Epidermal melanocyte (primary cell): ENCODE results near the gene ZNF331.
"Not testable (repeated sequence)": the region's sequence is repeated elsewhere in the genome, so short reads cannot be mapped to it uniquely, and the experiment has no call there.

Experiments used
- DNase-seq: peaks from one replicate; pipeline ENCODE4 v3.0.0; 2011; ENCODE audit warnings: low spot score; ENCODE audit not compliant: insufficient read length

Gene ZNF331

DNA sequence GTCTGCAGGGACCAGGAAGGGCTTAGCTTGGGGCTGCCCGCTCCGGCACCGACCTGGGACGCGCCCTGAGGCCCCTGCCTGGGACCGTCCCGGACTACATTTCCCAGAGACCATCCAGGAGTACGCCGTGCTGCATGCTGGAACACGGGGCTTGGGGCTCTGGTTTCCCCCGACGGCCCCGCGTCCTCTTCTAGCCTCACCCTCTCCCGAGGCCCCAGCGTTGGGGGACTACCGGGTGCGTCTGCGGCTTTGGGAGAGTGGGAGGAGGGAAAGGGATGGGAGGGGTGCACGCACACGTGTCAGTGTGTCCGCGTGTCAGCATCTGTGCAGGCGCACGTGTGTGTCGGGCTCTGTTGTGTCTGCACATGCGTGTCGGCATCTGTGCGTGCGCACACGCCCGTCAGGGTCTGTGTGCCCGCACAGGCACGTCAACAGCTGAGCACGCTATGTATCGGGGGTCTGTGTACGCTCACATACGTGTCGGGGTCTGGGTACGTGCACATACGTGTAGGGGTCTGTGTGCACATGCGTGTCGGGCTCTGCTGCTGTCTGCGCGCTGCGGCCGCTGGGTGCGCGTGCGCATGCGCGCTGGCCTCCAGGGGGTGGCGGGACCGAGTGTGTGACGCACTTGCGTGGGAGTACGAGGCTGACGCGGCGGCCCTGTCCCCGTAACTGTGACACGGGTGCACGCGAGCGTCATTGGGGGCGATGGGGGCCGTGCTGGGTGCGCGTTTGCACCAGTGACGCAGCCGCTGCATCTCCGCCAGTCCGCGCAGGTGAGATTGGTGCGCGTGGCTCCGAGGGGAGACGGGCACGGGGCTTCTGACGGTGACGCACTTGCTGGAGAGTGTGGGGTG lies at the start of gene ZNF331:
Gene ZNF331, plus strand, starts transcription at position 625 of the 857 bp plus-strand sequence. CDS start 31,232 bp downstream, outside the sequence.
- peak; percentile 23 for DNase-seq

DNA sequence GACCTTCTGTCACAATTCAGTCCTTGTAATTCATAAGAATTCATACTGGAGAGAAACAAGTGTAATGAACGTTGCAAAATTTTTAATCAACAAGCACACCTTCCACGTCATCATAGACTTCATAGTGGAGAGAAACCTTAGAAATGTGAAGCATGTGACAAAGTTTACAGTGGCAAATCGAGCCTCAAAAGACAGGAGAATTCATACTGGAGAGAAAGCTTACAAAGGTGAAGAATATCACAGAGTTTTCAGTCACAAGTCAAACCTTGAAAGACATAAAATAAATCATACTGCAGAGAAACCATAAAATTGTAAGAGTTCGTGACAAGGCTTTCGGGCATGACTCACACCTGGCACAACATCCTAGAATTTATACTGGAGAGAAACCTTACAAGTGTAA lies 45.8 kb upstream of the ZNF331 start:
- no peak for DNase-seq

DNA sequence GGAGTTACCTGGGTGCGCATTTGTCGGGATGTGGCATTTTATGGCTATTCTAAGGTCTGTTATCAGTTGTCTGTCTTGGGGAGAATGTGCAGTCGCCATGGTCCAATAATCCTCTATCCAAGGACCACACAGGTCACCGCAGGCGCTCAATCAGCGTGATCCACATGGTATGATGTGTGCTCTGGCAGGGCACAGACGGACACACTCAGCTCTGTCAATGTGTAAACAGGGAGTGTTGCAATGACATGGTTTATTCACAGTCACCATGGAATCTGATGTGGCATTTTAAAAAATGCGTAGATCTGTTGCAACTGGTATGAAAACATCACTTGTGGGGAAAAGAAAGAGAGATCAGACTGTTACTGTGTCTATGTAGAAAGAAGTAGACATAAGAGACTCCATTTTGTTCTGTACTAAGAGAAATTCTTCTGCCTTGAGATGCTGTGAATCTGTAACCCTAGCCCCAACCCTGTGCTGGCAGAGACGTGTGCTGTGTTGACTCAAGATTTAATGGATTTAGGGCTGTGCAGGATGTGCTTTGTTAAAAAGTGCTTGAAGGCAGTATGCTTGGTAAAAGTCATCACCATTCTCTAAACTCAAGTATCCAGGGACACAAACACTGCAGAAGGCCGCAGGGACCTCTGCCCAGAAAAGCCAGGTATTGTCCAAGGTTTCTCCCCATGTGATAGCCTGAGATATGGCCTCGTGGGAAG lies 40.5 kb upstream of the ZNF331 start:
- not testable (repeated sequence) for DNase-seq

DNA sequence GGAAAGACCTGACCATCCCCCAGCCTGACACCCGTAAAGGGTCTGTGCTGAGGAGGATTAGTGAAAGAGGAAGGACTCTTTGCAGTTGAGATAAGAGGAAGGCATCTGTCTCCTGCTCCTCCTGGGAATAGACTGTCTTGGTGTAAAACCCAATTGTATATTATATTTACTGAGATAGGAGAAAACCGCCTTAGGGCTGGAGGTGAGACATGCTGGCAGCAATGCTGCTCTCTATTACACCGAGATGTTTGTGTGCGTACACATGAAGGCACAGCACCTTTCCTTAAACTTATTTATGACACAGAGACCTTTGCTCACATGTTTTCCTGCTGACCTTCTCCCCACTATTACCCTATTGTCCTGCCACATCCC lies 39.9 kb upstream of the ZNF331 start:
- not testable (repeated sequence) for DNase-seq

DNA sequence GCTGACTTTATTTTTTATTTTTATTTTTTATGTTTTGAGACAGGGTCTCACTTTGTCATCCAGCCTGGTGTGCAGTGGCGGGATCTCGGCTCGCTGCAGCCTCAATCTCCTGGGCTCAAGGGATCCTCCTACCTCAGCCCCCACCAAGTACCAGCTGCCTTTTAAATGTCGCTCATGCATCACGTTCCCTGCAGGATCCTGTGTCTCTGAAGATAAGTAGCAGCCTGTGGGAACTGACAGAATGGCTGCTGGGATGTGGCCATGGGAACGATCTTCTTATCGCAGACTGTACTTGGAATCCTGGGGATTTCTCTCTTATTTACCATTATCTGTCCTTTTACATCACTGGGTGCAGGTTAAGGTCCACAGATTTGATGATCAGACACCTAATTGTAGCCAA lies 34.8 kb upstream of the ZNF331 start:
- not testable (repeated sequence) for DNase-seq

DNA sequence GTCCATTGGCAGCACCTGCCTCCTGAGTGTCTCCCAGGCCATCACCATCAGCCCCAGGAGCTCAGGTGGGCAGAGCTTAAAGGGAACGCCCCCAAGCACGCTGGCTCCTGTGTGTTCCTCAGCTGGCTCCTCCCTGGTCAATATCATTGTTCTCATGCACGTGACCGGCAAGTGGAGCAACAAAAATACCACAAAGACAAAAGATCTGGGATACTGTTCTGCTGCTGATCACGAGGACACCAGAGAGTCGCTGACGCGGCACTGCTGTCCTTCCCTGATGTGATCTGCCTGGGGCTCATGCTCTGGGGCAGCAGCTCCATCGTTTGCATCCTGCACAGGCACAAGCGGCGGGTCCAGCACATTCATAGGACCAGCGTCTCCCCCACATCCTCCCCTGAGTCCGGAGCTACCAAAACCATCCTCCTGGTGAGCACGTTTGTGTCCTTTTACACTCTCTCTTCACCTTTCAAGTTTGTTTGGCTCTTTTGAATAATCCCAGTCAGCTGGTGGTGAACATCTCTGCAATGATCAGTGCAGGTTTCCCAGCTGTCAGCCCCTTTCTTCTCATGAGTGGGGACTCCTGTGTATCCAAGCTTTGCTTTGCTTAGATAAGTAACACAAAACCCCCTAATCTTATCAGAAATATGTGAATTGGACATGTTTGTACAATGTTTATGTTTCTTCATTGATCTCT lies 34.1 kb upstream of the ZNF331 start:
- DNase-seq: not testable (repeated sequence)

DNA sequence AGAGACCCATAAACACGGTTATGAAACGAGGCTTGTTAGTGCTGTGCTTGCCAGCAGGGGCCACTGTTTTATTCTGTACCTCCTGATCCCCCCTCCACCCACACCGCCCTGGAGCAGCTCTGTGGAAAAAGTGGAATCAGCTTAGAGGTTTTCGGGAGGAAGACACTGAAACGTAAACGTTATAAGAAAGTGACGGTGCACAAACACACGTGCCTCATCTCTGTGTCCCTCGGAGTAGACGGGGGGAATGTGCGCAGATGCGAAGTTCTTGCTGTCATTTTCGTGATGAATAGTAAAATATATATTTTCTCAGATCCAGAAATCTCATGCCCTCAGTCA lies 33.6 kb upstream of the ZNF331 start:
- DNase-seq: not testable (repeated sequence)

DNA sequence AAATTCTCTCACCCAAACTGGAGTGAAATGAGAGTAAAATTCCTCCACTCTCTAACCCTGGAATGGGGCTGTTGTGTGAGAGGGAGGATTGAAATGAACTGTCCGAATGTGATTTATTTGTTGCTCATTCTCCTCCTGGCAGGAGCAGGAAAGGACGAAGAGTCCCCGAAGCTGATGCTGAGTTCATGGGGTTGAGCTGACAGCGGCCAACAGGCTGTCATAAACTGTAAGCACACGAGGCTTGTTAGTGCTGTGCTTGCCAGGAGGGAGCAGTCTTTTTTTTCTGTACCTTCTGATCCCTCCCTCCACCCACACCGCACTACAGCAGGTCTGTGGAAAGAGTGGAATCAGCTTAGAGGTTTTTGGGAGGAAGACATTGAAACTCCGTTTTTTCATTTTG lies 33.1 kb upstream of the ZNF331 start:
- DNase-seq: no peak

DNA sequence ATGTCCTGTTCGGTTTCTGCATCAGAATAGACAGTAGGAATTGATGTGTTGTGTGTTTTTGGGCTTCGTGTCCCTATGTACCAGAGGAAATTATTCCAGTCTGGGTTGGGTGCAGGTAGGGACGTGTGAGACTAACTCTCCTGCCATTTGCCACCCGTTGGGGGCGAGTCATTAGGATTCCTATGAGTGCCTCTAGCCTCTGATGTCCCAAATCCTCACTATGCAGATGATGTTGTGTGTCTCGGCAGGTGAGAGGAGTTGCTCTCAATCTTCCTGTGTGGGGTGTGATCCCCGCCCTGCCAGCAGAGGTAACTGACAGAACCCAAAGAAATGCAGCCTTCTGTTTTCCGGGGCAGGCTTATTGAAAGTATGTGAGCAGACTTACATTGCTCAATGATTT lies 31.2 kb upstream of the ZNF331 start:
- no peak for DNase-seq

DNA sequence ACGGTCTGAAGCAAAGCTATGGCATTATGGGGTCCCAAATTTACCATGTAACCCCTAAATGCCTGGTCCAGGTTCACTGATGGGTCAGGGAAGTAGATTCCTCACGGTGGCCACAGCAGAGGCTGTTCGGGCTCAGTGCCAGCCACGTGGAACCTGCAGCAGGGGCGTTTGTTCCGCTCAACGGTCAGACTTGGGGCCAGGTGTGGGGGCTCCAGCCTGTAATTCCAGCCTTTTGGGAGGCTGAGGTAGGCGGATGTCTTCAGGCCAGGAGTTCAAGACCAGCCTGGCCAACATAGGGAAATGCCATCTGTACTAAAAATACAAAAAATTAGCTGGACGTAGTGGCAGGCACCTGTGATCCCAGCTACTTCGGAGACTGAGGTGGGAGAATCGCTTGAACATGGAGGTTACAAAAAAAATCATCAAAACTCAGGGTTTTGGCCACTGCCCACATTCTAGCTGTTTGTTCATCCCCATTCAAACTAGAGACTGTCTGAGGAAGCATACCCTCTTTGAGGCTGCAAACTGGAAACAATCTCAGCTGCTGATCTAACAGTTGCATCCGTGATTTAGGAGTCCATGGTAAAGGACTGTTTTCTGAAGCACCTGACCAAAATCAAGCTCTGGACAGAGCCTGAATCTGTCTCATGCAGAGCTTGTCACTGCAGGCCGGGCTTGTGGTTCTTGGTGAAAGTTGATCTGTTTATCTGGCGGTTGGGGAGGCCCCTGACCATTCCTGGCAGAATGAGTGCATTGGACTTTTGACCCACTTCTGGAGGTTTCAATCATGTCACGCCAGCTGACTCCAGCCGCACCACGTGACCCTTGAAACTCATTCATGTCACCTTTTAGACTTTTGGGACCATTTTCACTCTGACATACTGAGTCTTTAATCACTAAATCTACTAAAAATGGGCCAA lies 30.2 kb upstream of the ZNF331 start:
- DNase-seq: no peak

DNA sequence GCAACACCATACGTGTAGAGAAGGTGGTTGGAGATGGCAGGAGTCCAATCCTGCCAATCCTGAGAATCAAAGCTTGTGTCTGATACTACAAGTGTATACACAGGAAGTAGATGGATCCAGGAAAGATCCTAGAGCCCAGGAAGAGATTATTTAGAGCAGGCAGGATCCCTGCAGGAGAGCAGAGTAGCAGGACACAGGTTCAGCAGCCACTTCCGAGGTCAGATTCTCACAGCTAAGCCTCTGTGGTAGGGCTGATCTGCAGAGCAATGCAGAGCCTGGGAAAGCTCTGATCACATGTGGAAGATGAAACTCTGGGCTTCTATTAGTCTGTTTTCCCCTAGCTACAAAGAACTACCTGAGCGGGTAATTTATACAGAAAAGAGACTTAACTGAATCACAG lies 28.5 kb upstream of the ZNF331 start:
- DNase-seq: no peak

DNA sequence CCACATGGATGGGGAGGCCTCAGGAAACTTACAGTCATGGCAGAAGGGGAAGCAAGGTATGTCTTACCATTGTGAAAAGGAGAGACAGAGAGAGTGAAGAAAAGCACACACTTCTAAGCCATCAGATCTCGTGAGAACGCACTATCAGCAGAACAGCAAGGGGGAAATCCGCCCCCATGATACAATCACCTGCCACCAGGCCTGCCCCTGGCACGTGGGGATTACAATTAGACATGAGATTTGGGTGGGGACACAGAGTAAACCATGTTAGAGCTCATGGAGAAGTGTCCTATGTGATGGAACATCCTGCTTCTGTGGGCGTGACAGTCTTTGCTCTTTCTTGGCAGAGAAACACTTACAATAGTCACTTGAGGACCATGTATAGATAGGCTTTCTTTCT lies 28.1 kb upstream of the ZNF331 start:
- DNase-seq: no peak

DNA sequence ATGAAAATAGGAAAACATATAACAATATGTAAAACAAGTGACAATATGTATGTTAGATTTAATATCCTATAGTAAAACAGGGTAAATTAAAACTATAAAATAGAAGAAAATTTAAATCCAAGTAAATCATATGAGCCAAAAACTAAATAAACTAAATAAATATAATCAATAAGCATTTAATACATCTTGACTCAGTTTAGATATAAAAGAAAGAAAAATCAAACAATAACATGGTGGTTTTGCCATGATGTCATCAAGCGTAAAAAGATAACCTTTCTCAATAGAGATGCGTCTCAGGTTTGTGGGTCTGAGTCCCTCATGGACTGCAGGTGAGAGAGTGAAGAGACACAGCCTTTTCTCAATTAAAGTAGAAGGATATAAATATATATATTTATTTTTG lies 26.6 kb upstream of the ZNF331 start:
- no peak for DNase-seq

DNA sequence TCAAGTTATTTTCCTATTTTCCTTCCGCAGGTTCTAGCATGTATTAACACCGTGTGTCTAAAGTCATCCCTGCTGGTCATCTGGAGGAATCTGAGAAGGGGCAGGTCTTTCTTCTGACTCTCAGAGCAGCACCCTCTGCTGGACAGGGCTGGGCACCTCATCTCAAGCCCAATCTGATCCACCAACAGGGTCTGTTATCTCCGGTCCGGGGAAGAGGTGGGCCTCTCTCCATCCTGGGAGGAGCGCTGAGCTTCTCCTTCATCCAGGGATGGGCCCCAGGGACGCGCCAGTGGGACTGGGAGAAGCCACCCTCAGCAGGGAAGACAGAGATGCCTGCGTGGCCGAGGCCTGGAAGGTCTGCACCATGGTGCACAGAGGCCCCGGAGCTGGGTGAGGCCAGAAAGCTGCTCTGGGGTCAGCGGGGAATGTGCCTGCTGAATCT lies 26.0 kb upstream of the ZNF331 start:
- no peak for DNase-seq

DNA sequence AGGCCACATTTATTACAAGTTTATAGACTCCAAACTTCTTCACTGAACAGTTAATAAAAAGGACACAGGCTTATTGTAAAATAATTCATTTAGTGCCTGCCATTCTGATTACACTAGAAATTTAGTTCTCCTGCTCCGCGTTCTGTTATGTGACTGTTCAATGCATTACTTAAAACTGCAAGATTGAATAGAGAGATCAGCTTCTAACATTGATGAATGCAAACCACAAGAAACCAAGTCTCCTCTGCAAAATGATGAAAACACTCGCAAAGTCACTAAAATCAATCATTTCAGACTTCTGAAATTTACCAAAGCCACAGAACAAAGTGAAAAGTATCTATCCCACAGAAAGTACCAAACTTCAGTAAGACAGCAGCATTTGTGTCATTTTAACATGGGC lies 22.9 kb upstream of the ZNF331 start:
- DNase-seq: not testable (repeated sequence)

DNA sequence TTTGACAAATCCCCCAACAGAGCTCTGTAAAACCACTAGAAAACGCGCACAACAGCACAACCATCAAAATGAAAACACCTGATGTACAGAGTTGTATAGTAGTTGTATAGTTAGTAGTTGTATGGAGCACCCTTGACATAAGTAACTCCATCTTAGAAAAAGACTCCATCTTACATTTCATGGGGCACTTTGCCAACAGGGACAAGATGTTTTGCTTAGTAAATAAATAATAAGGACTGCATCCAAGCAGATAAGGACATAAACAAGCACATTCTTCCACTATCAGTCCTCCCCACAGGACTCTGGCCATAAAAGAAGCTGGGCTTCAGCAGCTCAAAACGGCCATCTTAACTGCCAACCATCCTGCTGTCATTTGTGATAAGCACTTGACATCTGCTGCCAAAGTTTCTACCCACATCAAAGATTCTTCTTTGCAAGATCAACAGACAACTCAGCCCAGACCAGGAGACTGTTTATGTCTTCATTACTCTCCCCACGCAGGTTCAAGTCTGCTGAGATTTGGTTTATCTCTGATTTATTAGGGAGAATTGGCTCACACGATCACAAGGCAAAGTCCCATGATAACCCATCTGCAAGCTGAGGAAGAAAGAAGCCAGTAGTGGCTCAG lies 20.7 kb upstream of the ZNF331 start:
- no peak for DNase-seq

DNA sequence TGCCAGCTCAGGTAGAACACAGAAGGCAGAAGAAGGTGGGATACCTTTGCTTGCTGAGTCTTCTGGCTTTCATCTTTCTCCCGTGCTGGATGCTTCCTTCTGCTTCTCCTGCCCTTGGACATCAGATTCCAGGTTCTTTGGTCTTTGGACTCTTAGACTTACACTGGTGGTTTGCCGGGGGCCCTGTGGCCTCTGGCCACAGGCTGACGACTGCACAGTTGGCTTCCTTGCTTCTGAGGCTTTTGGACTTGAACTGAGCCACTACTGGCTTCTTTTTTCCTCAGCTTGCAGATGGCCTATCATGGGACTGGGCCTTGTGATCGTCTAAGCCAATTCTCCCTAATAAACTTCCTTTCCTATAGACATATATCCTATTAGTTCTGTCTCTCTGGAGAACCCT lies 19.8 kb upstream of the ZNF331 start:
- no peak for DNase-seq

DNA sequence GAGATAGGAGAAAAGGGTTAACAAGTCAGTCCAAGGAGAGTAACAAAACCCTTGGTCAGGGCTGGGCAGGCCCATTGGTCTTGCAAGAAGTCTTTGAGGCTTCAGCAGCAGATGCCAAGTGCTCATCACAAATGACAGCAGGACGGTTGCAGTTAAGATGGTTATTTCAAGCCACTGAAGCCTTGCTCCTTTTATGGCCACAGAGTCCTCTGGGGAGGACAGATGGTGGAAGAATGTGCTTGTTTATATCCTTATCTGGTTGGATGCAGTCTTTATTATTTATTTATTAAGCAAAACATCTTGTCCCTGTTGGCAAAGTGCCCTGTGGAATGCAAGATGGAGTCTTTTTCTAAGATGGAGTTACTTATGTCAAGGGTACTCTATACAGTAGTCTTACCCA lies 19.2 kb upstream of the ZNF331 start:
- DNase-seq: no peak

DNA sequence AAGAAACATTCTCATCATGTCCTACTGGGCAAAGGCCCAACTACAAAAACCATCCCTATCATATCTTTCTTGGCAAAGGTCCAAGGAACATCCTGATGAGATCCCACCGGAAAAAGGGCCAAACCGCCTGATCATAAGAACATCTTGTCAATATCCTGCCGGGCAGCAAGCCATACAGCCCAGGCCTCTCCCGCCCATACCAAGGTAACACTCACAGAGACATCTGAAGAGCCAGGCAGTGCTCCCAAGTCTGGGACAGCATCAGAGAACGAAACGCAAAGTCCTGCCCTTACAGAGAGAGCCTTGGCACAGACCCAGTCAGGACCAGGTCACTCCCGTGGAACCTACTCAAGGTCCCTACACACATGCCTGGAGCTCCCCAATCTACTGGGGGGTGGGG lies 18.5 kb upstream of the ZNF331 start:
- no peak for DNase-seq

DNA sequence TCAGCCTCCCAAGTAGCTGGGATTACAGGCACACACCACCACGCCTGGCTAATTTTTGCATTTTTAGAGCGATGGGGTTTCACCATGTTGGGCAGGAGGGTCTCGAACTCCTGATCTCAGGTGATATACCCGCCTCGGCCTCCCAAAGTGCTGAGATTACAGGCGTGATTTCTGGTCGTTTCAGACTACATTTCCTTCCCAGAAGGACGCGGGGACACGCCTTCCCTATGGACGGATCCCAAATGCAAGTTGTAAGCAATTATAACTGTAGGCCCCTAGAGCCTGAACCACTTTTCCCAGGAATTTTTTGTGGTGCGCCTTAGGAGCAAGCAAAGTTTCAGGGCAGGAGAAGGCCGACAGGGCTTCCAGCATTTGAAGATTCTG lies 17.8 kb upstream of the ZNF331 start:
- no peak for DNase-seq
